Subcutaneous preadipocyte (primary cell): ENCODE results near the gene FBLN7. TPM values are rescaled to one million over a fixed set of nuclear protein-coding genes. Genes with fewer than 3 reads are reported as not detected.

Experiments used
- total RNA-seq: library from RNA; depleted of rRNA; stranded (reverse); fragments of >200 nt; gene quantifications from 2 replicates; pipeline ENCODE4 v1.2.3, GENCODE V29; 2012

Gene FBLN7, protein sequence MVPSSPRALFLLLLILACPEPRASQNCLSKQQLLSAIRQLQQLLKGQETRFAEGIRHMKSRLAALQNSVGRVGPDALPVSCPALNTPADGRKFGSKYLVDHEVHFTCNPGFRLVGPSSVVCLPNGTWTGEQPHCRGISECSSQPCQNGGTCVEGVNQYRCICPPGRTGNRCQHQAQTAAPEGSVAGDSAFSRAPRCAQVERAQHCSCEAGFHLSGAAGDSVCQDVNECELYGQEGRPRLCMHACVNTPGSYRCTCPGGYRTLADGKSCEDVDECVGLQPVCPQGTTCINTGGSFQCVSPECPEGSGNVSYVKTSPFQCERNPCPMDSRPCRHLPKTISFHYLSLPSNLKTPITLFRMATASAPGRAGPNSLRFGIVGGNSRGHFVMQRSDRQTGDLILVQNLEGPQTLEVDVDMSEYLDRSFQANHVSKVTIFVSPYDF
- 1.8 and 2.5 TPM in 2 replicates for total RNA-seq

DNA sequence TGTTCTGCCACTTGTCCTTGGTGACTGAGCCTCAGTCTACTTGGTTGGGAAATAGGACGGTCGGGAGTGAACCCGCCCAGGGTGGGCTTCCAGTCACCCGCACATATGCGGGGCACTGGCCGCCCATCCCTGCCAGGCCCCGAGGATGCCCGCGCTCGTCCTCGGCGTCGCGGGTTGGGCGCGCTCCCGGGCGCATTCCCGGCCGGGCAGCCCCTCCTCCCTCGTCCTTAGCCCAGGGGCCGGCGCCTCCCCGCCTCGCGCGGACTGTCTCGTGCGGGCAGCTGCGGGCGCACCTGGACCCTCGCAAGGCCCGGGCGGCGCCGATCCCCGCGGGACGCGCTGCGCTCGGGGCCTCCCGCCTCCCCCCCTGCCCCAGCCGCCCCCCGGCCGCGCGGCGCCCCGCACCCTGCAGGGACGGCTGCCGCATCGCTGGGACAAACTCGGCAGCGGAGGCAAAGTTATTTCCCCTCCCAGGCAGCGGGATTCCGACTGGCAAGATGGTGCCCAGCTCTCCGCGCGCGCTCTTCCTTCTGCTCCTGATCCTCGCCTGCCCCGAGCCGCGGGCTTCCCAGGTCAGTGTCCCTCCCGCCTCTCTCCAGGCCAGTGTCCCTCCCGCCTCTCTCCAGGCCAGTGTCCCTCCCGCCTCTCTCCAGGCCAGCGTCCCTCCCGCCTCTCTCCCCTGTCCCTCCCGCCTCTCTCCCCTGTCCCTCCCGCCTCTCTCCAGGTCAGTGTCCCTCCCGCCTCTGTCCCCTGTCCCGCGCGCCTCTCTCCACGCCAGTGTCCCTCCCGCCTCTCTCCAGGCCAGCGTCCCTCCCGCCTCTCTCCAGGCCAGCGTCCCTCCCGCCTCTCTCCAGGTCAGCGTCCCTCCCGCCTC is at the start of gene FBLN7:
Gene FBLN7, plus strand, starts transcription at position 227 of the 874 bp plus-strand sequence. Its CDS starts 271 bp downstream, at position 498.

Other genes with a start within 250 kb of the FBLN7 start
- gene MERTK, start 239.8 kb upstream of the FBLN7 start, total RNA-seq: 0.37 and 0.39 TPM in 2 replicates
- 25.7 and 33.4 TPM in 2 replicates for gene TMEM87B, start 83.1 kb upstream of the FBLN7 start, total RNA-seq
- 9.4 and 12.5 TPM in 2 replicates for gene ZC3H8, start 116.7 kb downstream of the FBLN7 start, total RNA-seq
- 2.7 and 4.0 TPM in 2 replicates for gene ZC3H6, start 137.2 kb downstream of the FBLN7 start, total RNA-seq